GM18498 (cell line): ENCODE results near the gene SORCS3.
"Not testable (repeated sequence)": the region's sequence is repeated elsewhere in the genome, so short reads cannot be mapped to it uniquely, and the experiment has no call there.

Experiments used
- ATAC-seq: cut with Tn5 transposase; IDR thresholded peaks from one replicate; pipeline ENCODE4 v1.9.1; 2021; ENCODE audit warnings: mild to moderate bottlenecking, moderate library complexity; ENCODE audit not compliant: unreplicated experiment

The SORCS3 gene

DNA sequence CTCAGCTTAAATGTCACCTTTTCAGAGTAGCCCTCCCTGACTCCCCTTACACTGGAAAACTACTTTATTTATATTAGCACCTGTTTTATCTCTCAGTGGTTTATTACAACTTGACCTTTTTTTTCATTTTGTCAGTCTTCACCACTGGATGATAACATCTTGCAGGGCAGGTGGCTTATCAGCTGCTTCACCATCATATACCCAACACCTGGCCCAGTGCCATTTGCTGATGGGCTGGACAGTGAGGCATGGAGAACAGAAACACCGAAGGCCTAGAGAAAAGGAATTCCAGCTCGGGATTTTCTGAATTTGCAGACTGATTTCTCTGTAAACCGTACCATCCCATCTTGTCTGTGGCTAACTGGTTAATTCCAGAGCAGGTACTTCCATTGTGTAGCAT lies 48.5 kb downstream of the SORCS3 start:
- no peak for ATAC-seq

DNA sequence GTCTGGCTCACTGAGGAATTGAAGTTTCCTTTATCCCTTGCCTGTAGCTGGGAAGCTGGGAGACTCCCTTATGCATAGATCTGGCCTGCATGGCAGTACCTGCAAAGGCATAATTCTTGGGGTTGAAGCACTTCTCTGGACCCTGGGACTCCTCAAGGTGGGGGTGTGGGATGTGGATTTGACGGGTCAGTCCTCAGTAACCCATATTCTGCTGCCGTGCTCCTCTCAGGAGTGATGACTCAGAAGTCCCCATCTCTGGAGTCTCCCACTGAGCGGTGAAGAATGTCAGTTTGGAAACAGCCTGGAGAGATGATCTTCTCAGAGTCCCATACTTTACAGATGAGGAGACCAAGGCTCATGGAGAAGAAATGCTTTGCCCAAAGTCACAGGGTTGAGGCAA lies 49.0 kb downstream of the SORCS3 start:
- no peak for ATAC-seq

DNA sequence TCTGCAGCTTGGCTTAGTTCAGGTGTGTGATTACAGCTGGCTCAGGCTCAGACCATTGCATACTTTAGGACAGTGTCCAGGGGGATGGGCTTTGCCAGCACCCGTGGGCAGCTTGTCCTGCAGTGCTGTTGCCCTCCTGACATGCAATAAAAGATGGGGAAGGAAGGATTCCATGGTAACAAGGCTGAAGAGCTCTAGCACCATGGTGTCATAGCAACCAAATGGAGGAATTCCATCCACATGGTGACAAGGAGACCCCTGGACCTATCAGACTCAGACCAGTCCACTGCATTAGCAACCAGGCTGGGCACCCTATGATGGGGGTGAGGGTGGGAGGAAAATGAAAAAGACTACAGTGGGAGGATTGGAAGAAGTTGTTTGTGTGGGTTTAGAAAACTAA lies 49.9 kb downstream of the SORCS3 start:
- no peak for ATAC-seq

DNA sequence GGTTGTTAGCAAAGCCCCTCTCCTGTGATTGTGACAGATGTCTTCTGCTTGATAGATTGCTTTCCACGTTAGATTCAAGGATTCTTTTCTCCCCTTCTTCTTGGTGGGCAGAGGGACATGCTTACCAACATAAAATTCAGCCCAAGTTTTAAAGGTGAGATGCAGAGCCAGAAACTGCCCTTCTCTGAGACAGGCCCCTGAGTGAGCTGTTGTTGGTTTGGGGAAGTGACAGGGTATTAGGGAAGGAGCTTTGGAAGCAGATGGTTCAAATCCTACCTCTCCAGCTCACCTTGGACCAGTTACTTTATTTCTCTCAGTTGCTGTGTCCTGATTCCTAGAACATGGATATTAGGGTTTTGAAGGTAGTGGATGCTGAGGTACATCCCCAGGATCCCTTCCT lies 53.0 kb downstream of the SORCS3 start:
- ATAC-seq = no peak

DNA sequence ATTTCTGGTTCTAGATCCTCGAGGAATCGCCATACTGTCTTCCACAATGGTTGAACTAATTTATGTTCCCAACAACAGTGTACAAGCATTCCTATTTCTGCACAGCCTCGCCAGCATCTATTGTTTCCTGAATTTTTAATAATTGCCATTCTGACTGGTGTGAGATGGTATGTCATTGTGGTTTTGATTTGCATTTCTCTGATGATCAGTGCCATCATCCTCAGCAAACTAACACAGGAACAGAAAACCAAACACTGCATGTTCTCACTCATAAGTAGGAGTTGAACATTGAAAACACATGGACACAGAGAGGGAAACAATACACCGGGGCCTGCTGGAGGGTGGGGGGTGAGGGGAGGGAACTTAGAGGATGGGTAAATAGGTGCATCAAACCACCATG lies 62.2 kb downstream of the SORCS3 start:
- not testable (repeated sequence) for ATAC-seq

DNA sequence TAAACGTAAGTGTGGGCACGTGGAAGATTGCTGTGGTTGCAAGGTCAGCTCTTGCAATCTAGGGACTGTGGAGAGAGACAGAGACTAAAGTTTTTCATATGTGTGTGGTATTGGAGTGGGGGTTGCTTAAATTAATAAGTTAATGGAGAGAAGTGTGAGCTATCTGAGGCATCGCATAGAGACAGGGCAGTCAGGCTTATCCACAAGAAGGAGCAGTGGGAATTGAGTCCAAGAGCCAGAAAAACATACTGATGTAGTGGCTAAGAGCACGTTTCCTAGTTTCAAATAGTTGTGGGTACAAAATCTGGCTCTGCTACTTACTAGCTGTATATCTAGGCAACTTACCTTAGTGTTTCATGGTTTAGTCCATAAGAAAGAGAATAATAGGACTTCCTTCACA lies 65.8 kb downstream of the SORCS3 start:
- no peak for ATAC-seq

DNA sequence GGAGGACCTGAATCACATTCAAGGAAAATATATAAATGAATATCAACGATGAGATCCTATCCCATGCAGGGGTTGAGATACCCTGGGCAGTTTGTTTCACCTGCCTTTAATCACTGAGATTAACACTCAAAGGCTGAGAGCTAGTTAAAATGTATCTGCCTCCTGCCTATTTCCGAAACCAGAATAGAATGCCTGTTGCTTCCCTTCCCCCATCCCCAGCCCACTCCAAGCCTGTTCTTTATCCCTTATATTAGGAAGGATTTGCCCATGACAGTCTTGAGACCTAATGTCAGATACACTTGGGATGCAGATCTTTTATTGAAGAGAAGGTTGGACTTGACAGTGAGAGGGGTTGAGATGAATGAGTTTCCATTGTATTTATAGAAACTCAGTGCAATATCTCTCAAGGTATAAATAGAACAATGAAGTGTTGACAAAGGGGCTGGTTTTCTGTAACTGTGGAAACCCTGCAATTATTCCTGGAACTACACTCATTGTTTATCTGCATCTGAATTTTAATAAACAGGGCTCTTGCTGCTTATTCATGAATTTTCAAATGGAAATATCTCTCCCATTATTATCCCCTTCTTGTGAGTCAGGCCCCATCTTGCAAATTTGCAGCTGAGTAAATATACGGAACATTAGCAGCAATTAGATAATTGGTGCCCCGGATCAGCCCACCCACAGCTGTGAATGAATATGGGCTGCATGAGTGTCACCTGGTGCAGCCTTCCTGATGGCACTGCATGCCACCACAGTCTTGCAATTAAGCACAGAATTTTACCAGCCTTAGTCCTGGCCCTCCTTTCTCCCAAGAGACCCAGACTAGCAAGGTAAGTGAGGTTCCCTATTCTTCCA lies 66.7 kb downstream of the SORCS3 start:
- ATAC-seq = no peak

DNA sequence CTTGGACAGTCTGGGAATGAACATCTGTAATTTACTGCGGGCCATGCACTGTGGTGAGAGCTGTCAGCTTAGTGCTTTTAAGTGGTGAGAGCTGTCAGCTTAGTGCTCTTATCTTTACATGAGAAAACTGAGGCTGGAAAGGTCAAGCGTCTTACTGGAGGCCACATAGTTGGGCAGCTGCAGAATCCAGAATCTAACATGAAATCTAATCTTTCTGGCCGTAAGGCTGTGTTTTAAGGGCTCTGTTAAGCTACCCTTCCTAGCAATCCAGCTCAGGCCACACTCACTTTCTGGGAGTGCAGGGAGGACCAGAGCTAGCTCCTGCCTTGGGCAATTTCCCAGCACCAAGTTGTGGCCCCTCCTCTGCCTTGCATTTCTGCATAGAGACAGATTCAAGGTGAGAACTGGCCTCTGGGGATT lies 70.2 kb downstream of the SORCS3 start:
- ATAC-seq = no peak

DNA sequence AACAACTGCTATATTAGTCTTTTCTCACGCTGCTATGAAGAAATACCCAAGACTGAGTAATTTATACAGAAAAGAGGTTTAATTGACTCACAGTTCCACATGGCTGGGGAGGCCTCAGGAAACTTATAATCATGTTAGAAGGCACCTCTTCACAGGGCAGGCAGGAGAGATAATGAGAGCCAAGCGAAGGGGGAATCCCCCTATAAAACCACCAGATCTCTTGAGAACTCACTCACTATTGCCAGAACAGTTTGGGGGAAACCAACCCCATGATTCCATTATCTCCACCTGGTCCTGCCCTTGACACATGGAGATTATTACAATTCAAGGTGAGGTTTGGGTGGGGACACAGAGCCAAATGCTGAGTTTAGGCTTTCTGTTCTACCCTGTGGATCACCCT lies 89.5 kb downstream of the SORCS3 start:
- not testable (repeated sequence) for ATAC-seq

DNA sequence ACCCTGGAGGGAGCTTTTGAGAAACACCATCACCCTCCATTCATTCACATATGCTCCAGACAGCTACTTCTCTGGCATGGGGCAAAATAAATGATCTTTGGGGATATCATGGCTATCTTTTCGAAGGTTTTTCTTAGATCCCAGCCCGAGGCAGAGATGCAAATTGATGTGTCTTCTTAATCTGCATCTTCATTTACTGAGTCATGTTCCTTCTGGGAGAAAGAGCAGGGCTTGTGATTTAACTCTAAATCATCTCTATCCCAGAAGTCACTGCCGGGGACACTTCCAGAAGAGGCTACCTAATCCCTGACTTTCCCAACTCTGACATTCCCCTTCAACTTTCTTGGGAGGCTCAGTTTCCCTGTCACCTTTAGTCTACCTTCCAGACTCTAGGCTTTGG lies 90.1 kb downstream of the SORCS3 start:
- no peak for ATAC-seq

DNA sequence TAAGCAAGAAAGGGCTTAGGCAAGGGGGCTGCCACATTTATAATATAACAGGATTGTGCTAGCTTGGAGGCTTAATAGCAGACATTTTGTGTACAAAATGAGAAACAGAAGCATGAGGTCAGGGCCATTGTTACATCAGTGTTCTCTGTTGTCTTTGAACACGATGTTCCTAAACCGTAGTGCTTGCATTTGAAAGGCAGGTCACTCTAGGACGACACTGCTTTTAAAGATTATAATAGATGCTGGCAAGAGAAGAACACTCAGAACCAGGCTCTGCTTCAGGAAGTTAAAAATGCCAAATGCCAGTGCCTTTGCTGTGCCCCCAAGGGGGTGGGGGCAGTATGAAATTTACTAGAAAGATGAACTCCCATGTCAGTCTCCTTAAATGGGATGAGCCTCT lies 91.1 kb downstream of the SORCS3 start:
- ATAC-seq = no peak

DNA sequence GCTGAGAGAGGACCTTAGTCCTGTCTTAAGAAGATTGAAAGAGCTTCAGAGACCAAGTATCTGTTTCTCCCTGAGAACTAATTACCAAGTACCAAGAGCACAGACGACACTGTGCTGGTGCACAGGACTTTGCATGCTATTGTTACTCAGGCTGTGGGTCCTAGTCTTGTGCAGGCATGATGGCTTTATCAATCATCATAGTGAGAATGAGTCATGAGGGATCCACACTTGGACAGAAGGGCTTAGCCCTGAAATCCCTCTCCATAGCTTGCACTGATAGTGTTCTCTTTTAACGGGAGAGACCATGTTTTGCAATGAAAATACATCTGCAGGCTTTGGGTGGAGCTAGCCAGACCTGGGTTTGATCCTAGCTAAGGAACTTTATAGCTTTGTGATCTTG lies 93.3 kb downstream of the SORCS3 start:
- ATAC-seq = no peak

DNA sequence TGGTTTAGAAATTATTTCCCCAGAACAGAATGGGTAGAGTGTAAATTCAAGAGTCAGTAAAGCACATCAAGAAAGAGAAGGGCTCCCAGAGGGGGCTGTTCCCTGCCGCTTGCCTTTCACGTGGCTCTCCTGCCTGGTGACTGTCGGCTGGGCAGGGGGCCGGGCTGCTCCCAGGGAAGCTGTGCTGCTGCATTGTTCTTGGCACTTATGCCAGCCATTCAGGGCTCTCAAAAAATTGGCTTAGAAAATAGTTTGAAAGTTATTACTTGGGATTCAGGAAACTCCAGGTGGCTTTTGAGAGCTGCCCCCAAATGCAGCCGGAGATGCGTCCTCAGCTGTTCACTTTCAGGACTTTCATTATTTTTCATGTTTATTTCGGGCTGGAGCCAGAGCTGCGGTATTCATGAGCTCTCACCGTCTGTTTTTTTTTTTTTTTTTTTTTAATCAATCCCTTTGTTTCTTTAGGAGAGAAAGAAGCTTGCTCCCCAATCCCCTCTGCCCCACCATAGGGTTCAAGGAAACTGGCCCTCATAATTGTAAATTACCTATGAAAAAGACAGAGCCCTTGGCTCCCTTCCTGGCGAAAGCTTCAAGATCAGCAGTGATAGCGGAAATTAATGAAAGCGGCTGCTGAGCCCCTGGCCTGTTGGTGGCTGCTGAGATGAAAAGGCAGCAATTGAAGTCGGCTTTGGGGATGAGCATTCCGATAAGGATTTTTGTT lies 94.1 kb downstream of the SORCS3 start:
- no peak for ATAC-seq

DNA sequence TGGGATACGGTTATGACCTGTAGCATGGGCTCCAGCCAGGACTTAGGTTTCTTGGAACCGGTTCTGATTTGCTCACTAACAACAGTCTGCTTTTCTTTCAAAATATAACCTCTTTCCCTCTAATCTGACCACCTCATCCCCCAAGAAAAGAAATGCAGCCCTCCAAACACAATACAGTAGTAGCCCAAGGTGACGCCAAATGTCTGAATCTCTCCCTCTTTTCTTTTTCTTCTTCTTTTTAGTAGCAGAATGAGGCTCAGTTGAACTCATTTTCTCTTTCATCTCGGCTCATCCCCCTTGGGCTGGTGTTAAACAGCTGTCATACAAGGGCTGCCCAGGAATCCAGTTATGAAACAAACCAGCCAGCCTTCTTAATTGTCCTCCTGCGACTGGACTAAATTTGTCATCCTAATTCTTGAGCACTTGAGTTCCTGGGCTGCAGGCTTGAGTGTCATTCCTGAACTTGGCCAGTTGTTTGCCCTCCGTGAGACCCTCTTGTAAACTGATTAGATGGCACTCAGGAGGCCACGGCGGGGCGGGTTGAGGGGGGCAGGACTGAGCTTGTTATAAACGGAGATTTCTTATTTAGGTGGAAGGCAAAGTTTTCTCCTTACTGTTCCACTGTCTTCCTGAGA lies 94.8 kb downstream of the SORCS3 start:
- no peak for ATAC-seq

DNA sequence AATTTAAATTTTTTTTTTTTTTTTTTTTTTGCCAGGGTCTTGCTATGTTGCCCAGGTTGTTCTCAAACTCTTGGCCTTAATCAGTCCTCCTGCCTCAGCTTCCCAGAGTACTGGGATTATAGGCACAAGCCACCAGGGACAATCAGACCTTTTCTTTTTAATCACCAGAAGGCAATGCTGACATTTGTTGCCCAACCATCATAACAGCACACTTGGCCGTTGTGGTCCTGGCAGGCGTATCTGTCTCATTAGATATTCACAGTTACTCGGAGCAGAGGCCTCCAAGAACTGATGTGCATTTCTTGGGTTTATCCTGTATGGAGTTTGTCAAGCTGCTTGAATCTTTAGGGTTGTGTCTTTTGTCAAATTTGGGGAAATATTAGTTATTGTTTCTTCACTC lies 100.0 kb downstream of the SORCS3 start:
- ATAC-seq = no peak

DNA sequence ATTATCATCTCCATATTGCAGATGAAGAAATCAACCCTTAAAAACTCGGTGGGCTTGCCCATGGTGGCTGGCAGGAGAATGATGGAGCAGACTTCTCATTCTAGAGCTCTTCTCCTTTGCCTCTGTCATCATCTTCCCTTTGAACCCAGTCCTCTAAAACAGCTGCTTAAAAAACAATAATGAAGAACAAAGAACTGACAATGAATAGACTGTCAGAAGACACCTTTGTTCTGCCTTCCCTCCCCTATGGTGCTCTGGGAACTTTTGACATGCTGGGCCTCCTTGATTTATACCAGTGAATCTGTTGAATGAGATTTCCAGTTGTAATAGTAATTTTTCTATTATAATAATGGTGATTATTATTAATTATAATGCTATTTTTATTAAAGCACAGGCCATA lies 103.0 kb downstream of the SORCS3 start:
- ATAC-seq = no peak

DNA sequence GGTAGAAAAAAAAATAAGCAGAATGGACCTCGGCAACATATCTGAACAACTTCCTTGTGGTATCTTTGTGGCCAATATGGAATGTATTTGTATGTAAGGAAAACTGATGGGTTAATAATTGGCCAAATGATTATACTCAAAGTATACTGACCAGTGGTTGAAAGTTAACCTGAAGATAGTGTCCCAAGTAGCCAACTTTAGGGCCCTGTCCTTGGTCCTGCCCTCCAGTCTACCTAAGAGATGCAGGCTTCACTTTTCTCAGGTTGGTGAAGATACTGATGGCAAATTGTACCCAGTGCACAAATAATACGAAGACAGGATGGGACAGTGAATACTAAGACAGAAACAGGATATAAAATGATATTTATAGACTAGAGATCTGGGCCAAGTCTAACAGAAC lies 109.2 kb downstream of the SORCS3 start:
- no peak for ATAC-seq

DNA sequence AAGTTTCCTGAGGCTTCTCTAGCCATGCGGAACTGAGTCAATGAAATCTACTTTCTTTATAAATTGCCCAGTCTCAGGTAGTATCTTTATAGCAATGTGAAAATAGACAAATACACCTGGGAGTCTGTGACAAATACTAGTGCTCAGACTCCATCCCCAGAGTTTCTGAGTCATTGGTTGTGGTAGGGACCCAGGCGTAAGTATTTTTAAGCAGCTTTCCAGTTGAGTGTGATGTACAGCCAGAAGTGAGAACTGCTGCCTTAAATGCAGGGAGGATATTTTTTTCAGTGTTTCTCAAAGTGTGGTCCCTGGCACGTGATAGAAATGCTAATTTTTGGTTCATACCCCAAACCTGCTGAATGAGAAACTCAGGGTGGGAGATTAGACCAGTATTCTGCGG lies 121.7 kb downstream of the SORCS3 start:
- no peak for ATAC-seq

DNA sequence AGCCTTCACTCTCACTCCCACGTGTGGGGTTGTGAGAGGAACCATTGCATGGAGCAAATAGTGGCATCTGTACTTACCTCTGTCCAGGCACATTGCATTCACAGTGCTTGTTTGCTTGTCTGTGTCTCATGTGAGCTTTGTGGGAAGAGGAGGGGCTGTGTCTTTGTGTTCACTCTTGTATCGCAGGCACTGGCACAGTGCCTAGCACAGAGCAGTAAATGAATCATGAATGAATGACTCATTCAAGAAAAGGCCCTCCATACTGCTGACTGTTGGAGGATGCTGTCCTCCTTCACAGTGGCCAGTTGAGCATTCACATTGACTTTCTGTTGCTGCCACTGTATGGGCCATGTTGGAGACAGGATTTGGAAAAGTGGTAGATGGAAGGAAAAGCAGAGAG lies 125.3 kb downstream of the SORCS3 start:
- ATAC-seq = no peak

DNA sequence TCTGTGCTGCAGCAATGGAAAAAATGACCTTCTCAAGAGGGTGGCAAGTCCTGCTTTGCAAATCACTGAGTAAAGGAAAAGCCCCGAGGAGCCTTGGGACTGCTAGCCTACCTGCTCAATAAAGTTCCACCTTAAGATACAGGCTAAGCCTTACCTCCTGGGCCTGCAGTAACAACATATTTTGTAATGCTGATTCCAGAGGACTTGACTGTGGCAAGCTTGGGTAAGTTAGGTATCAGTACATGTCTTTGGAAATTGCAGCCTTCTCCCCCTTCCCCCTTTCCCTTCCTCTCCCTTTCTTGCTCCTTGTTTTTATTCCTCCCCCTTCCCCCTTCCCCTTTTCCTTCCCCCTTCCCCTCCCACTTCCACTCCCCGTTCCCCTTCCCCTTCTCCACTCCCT lies 126.2 kb downstream of the SORCS3 start:
- ATAC-seq = no peak

DNA sequence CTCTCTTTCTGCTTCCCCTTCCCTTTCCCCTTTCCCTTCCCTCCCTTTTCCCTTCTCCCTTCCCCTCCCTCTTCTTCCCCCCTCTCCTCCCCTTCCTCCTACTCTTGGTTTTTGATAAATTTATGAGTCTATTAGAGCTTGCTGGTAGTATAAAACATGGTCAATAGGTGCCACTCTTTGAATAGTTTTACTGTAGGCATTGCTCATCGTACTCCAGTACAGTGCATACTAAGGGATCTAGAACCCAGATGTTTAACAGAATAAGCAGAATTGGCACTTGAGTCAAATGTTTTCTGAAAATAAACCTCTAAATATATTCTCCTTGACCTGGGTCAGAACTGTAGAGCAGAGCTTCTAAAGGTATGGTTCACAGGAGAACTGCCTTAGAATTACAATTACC lies 126.7 kb downstream of the SORCS3 start:
- no peak for ATAC-seq

DNA sequence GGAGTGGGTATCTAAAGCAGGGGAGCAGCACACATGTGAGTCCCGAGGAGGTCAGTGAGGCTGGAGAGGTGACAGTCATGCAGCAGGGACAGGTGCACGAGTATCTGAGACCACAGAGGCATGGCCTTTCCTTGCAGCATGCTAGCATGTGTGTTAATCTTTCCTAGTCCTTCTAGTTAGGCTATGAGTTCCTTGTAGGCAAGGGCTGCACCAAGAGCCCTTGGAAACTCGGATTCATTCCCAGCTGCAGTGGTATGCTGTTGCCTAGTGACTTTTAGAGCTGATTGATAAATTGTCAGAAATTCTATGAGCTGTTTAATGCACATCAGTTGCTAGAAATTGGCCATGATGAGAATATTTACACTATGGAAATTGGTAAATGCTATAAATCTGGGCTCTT lies 132.0 kb downstream of the SORCS3 start:
- ATAC-seq = no peak
